GM18870 (cell line): ENCODE measurements around the gene TTLL11.

ENCODE experiments used
- ATAC-seq: cut with Tn5 transposase; IDR thresholded peaks from one replicate; pipeline ENCODE4 v1.9.1; 2021; ENCODE audit warnings: moderate library complexity; ENCODE audit not compliant: unreplicated experiment

The TTLL11 gene

DNA sequence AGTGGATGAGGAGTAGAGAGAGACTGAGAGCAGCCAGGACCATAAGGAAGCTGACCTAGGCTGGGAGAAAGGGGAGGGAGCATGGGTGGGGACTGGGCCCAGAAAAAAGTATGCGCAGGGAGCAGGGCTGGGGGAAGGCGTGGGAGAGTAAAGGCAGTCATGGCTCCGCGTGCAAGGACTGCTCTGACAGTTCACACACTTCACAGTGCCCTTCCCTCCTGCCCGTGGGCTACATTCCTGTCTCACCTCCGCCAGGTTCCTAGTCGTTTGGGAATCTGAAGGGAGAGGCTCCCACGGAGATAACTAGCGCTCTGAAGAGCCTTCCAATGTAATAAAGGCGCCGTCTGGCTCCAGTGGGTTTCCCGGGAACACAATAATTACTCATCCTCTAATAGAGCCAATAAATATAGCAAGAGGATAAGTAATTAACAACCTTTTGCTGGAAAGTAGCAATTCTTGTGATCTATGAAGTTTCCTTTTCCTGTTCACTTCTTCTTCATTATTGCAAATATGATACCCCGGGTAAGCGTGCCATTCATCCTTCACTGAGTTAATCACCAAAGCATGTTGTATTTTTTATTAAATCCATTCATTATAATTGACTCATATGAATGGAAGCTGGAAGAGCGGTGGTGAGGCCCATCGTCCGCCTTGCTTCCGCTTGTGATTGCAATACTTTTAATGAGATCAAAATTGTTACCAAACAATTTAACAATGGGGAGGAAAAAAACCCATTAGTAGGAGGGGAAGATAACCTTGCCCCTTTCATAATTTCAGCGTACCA is 39.3 kb downstream of the TTLL11 start:
- no peak for ATAC-seq

DNA sequence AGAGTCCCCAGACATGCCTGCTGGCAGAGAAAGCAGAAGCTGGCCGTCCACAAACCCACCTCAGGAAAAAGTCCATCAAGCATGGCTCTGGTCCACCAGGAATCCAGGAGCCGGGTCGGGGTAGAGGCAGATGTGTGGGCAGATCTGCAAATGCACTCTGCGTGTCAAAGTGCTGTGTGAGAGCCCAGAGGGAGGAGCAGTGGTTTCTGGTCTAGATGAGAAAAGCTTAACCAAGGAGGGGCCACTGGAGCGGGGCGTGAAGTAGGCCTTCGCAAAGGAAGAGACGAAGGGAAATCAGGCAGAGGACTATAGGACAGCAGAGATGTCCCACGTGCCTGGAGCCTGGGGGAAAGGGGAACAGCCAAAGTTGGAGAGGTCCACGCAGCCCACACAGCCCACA is 40.0 kb downstream of the TTLL11 start:
- no peak for ATAC-seq

DNA sequence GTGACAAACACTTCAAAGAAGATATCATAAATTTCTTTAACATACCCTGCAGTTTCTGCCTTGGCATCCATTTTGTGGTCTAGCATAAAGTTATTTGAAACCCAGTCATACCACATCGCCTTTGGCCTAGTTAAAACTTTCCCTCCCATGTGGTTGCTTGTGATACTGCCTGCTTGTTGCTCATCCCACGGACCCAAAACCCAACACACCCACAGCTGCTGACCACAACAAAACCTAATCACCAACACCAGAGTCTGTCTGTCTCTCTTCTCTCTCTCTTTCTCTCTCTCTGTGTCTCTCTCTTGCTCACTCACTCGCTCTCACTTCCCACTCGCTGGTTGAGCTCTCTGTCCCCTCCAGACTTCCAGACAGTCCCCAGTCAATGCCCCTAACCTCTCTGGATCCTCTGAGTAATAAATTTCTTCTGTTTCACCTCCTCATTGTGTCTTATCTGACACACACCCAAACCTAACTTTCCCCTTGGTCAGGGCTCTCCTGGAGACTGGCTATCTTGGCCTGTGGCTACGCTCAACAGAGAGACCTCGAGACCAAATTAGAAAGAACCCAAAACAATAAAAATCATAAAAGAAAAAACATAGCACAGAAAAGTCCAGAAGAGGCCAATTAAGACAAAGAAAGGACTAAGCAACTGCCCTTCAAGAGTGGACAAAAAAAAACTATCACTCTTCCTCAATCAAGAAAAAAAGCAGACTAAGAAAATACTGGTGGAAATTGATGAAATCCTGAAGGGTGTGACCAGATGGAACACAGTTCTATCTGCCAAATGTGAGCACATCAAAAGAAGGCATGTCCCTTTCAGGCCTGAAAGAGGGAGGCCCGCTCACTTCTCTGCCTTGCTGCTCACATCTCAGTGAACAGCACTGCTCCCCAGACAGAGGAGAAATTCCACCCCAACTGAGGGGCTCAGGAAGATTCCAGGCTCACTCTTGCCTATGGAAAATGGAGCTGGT is 41.5 kb downstream of the TTLL11 start:
- peak; percentile 72 for ATAC-seq

DNA sequence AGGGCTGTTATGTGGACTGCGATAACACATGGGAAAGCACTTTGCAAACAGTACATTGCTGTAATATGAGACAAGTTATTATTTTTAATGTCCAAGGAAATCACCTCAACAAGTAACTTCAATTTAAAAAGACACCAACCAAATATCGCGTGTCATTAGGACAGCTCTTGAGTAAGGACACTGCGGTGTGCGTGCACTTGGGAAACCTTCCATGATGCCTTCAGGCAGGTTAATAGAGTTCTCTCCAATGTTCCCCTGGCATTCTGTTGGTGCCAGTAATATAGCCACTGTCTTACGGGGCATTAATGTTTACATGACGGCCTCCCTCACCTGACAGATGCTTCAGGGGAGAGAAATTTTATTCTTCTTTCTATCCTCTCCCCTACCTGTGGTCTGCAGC is 42.9 kb downstream of the TTLL11 start:
- ATAC-seq: no peak

DNA sequence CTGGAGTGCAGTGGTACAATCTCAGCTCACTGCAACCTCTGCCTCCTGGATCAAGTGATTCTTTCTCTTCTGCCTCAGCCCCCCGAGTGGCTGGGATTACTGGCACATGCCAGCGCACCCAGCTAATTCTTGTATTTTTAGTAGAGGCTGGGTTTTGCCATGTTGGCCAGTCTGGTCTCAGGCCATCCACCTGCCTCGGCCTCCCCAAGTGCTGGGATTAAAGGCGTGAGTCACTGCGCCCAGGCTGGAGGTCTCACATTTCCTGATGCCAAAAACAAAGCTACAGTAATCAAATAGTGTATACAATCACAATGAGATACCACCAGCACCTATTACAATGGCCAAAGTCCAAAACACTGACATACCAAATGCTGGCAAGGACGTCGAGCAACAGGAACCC is 51.1 kb downstream of the TTLL11 start:
- ATAC-seq: no peak

DNA sequence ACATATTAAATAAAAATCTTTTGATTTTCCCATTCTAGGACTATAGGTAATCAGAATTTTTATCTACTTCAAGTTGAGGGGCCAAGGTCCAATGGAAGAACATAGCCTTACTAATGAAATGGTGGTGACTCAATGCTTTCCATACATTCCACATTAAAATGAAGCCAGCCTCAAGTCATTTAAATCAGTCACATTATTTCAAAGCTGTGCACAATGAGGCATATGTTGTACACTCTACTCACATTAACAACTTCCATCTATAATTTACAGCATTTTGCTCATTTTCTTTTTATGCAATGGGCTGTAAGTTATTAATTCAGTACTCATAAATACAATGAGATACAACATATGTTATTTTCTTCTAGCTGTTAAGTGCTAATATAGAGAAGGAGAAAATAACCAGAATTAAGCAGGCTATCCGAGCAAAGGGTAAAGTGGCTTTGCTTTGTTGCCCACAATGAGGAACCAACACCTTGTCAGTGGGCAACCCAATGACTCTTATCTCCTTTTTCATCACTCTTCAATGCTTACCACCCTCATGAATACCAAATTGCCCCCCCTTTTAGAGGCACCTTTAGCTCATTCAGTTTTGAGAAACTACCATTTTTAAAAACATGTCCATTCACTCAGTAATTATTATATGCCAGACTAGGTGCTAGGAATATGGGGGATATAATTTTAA is 52.4 kb downstream of the TTLL11 start:
- ATAC-seq: no peak

DNA sequence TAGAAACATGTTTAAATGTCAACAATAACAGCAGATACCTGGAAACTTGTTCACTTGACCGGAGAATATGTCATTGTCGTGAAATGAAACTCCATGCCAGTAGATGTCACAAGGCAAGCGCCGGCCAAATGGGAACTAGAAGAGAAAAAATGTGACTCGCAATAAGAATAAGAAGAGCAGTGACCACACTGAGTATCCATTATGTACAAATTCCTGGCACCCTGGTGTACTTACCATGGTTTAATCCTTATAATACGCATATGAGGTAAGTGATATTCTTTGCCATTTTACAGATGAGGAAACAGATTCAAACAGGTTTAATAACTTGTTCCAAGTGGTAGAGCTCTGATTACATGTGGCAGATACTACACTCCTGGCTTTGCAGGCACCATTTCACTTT is 53.9 kb downstream of the TTLL11 start:
- no peak for ATAC-seq

DNA sequence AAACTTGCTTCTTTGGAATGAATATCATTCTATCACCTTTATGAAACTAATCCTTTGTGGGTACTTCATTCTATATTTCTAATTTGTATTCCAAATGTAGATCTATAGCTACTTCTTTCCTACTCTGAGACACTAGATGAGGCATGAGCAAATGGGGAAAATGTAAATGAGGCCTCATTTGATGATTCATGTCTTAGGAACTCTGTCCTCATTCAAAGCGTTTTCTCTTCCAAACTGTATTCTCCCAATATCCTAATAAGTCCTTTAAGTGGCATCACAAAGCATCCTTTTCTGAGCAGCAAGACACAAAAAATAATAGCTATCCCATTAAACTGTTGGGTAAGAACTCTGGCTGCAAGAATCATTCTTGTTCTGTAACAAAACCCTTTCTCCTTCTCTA is 56.1 kb downstream of the TTLL11 start:
- no peak for ATAC-seq

DNA sequence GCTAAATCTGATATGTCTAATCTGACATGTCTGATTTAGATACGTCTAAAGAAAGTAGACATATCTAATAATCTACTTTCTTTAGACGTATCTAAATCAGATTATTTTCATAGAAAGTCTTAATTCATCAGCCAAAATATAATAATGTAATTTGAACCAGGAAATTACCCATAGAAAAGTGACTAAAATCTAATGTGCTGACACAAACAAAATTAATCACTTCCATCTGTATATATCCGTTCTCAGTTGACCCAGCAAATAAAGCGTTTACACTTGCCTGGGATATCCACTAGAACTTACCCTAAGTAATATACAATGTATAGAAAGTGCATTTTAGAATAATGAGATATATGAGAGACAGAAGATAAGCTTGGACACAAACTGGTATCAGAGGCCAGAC is 56.7 kb downstream of the TTLL11 start:
- no peak for ATAC-seq

DNA sequence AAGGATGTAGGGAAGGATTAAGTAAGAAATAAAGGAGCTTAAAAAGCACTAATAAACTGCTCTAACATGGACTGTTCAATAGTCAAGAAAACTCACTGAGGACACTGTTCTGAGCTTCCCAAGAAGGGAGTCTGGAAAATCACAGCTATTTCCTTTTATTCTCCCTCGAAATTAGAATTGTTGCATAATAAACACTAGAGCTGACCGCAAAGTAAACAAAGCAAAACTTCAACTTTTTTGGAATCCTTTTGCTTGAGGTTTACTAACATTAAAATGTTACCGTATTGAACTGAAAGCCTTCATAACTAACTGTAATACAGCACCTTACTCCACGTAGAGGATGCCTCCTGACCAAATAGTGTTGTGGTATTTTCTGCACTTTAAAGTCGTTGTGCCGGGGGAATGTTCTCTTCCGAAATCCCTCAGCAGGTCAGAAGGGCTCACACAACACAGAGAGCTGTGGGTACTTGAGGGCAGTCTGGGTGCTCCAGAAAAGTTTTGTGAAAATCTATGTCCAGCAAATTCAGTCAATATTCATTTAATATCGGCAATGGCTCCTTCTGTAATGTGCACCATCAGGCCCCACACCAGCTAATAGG is 59.2 kb downstream of the TTLL11 start:
- no peak for ATAC-seq

DNA sequence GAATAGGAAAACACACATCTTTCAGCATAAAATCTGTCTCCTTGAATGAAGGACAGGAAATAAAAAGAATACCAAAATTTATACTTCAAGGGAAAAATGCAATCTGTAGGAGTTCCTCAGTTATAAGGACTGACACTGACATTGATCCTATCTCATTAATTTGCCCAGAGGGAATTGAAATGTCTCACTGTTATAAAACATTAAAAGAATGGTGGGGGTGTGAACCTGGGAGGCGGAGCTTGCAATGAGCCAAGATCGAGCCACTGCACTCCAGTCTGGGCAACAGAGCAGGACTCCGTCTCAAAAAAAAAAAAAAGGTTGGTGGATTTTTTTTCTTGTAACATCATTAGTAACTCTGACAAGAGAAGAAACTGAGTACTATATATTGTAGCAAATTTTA is 60.8 kb downstream of the TTLL11 start:
- no peak for ATAC-seq

DNA sequence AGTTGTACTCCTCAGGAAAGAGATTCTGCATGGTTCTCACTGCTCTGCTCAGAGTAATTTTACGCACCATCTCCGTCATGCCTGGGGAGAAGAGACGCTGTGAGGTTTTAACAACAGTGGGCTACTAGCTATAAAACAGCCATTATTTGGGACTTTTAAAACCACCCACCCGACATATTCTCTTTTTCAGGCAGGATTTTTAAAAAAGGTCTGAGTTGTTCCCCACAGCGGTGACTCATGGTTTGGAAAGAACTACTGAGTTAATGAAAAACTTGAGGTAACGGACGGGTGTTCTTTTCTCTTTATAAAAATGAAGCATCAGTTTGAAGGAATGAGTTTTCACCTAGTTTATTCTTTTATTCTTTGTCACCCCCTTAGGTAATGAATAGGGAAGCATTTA is 61.3 kb downstream of the TTLL11 start:
- ATAC-seq: no peak

DNA sequence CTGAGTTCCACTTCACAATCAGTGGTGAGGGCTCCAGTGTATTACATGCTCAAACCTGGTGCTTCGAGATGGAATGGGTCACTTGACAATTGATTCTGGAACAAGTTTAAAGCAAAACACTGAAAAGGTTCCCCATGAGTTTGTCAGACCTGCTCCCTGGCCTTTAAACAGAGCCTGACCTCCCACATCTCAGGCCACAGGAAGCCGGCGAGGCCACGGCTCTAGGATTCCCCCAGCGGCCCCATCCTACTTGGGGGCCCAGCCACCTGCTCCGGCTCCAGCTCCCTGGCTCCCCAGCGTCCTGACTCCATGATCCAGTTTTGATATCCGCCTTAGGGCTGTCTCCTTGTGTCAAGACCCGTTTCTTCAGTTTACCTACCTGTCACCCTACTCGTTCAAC is 62.0 kb downstream of the TTLL11 start:
- no peak for ATAC-seq

DNA sequence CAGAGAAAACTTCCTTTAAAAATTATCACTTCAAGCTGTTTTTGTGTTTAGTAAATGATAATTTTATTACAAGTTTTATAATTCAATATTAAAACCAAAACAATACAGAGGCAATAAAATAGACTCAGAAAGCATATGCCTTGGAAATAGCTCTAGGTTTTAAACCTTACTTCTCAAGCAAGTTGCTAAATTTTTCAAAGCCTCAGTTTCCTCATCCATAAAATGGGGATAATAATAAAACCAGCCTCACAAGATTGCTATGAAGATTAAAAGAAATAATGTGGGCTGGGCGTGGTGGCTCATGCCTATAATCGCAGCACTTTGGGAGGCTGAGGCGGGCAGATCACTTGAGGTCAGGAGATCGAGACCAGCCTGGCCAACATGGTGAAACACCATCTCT is 62.8 kb downstream of the TTLL11 start:
- ATAC-seq: no peak

DNA sequence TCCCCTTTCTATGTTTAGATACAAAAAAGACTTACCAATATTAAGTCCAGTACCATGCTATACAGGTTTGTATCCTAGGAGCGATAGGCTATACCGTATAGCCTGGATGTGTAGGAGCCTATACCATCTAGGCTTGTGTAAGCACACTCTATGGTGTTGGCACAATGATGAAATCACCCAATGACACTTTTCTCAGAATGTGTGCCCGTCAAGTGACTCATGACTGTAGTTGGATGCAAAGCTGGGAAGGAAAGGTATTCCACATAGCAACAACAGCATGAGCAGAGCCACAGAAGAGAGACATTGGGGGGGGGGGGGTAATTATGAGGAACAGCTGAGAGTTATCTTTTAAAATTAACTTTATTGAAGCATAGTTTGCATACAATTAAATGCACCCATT is 63.2 kb downstream of the TTLL11 start:
- ATAC-seq: no peak

DNA sequence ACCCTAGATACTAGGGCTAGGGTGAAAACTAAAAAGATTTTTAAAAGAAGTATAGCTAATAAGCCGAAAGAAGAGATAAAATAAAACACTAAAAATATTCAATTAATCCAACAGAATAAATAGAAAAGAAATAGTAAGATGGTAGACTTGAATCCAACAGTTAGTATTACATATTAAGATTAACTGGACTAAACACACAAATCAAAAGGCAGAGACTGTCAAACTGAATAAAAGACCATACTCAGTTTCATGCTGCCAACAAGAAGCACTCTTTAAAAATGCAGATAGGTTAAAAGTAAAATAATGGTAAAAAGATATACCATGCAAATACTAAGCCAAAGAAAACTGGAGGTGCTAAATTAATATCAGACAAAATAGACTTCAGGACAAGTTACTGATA is 65.0 kb downstream of the TTLL11 start:
- ATAC-seq: no peak

DNA sequence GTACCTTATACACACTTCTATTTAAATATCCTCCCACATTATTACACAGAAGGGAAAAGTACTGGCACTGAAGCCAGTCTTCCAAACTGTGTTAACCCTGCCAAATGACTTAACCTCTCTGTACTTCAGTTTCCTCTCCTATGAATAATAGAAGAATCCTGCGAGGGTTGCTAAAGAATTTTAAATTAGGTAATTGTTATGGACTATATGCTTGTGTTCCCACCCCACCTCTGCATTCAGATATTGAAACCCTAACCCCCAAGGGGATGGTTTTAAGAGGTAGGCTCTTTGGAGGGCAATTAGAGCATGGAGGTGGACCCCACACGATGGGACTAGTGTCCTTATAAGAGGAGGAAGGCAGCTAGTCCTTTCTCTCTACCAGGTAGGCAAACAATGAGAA is 72.7 kb downstream of the TTLL11 start:
- no peak for ATAC-seq

DNA sequence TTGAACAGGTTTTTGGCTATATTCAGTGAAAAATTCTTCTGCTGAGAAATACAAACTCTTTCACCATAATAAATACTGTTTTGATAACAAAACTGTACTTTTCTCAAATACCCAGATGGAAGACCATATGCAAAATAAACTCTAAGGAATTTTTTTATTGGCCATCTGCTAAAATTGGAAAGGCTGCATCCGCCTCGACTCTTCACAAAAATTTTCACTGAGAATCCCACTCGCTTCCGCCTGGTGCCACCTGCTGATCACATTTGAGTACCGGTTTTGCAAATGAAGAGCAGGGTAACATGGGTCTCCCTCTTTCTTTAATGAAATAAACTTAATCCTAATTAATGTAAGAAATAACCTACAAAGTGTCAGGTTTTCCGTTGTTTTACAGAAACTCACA is 76.4 kb downstream of the TTLL11 start:
- no peak for ATAC-seq

DNA sequence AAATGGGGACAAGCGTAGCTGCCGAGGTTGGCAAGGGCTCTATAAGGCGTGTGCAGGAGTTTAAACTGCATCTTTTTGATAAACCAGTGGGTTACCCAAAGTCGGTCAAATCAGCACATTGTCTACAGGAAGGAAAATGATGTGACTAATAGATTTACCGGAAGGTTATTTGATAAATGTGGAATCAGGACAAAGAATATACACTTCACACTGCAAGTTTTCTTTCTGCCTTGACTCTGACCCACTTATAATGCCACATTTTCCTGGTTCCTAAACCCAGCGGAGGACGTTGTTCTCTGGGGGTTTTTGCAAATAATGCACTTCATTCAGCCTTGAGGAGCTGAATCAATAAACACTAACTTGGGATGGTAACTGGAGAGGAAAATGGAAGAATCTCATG is 76.8 kb downstream of the TTLL11 start:
- ATAC-seq: no peak

DNA sequence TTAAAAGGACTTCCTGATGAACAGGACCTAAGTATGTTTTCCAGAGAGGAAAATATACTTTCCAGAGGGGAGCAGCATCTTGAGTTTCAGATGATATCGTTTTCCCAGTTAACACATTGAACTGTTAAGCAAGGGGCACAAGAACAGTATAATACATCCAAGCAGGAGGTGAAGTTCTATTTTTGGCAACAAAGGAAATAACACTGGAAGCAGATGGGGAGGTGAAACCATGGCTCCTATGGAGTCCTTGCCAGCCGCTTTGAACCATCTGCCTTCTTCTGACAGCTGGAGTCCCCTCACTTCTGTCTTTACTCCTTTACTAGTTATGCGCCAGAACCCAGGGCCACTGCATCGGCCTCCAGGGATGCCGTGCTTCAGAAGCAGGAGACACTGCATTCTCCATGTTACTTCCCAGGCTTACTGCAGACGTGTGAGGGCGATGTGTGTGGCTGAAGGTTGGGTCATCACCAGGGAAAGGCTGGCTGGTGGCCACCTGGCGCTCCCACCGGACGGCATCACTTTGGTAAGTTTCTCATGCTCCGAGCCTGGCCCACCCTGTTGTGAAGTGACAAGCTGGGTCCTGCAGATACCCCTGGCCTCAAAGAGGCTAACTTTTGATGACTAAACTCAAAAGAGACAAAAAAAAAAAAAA is 77.8 kb downstream of the TTLL11 start:
- no peak for ATAC-seq
